ENCODE measurements around the gene MUS81. TPM values are rescaled to one million over a fixed set of nuclear protein-coding genes. Genes with fewer than 3 reads are reported as not detected.
A peak's percentile ranks its signal among the peaks of the same experiment; 100 is the strongest.

The MUS81 gene
- total and polyA plus RNA-seq, 2 of the 13 experiments (the other 11 are each of a cell fraction or from before 2014, with no cell fraction given), result 25.6 to 30.2 TPM

DNA sequence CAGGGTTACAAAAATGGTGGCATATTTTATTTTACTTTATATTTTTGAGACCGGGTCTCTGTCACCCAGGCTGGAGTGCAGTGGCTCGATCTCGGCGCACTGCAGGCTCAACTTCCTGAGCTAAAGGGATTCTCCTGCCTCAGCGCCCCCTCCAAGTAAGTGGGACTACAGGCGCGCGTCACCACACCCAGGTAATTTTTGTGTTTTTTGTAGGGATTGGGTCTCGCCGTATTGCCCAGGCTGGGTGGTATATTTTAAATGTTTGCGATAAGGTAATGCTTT lies 40.6 kb downstream of the MUS81 start:
- H3K4me1 ChIP-seq (ENCODE audit: insufficient read depth, low read length), result peaks cover 55% of the 10 kb centered on the region
- no peaks in the 10 kb centered on the region; a peak in 1 of 5 replicates for H3K27me3 ChIP-seq (ENCODE audit: control insufficient read depth in 1 of 2, insufficient read depth in 2 of 2, low read length in 2 of 2)
- H3K4me3 ChIP-seq (replicated peaks in 1 of 3; ENCODE audit: insufficient read depth in 1 of 3, low read depth in 2 of 3, low read length in 3 of 3), result no peak overlapping the region; a peak in 1 of 6 replicates
- no peak overlapping the region for H3K27ac ChIP-seq (ENCODE audit: extremely low read length, insufficient read depth, low read length)
- no peak overlapping the region for H3K9ac ChIP-seq (ENCODE audit: insufficient read depth, low read depth, low read length)
- FAIRE-seq (no peak), DNase-seq (ENCODE audit: low spot score) (no peak), ATAC-seq (no peak)
- in situ Hi-C loops (cut with HindIII; ENCODE audit: extremely low pct_ligation_motif_present, low pct_unique_long_range_greater_than_20kb) (no loop called here), intact Hi-C loops (cut with micrococcal nuclease; ENCODE audit: unreplicated experiment) (no loop called here)
- no peak overlapping the region for H2AFZ ChIP-seq (ENCODE audit: low read length)
- H3K4me2 ChIP-seq (ENCODE audit: low read depth, low read length), result peak overlapping the region; percentile 93
- peaks cover 6 to 12% of the 10 kb centered on the region in 2 experiments; a peak in 4 of 5 replicates for H3K36me3 ChIP-seq (replicated peaks in 1 of 2; ENCODE audit: control insufficient read depth in 1 of 2, insufficient read depth in 2 of 2, low read length in 2 of 2)
- no peaks in the 10 kb centered on the region for H4K20me1 ChIP-seq (ENCODE audit: insufficient read depth, low read length)
- WGBS (ENCODE audit: low lambda C conversion rate), result 77% methylated on average over 11 of the region's 11 CpGs
- TSS peak; percentile 71 for BruUV-seq (replicated peaks)
- no peaks in the 10 kb centered on the region for H3K9me3 ChIP-seq (ENCODE audit: low read length)
- ChIA-PET CTCF (ENCODE audit: low intra/inter-chr PET ratio, low total read pairs) (interaction anchor here (1.6 kb wide), 1 partner anchor 16 kb away, joined by 3 read pairs; no protein-coding TSS in a partner anchor), POLR2A (interaction anchor here (1.0 to 6.2 kb wide), 7 partner anchors 8 to 46 kb away, joined by 3 to 95 read pairs (median 6); partner anchors contain the start of genes C11orf68, CCDC85B, CFL1 and FIBP)
- TF ChIP-seq, protein P1, sequence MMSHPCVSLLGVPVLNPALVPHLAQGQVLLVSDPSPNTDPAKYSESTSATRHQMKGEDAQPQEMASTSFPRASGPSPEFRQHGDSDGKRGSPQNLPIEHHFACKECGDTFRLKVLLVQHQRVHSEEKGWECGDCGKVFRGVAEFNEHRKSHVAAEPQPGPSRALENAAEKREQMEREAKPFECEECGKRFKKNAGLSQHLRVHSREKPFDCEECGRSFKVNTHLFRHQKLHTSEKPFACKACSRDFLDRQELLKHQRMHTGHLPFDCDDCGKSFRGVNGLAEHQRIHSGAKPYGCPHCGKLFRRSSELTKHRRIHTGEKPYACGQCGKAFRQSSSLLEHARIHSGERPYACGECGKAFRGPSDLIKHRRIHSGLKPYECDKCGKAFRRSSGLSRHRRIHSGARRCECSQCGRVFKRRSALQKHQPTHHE (CRISPR knock-in tag; IDR thresholded peaks at IDR 0.05; ENCODE audit: borderline replicate concordance), result no peak
- 0 out of 2 replicates have a peak, but pooled peaks have one; percentile 3 for TF ChIP-seq SRY (CRISPR knock-in tag; IDR thresholded peaks at IDR 0.05)
- peaks cover 28% of the 10 kb centered on the region for H3K79me2 ChIP-seq (ENCODE audit: insufficient read depth, low read length)

DNA sequence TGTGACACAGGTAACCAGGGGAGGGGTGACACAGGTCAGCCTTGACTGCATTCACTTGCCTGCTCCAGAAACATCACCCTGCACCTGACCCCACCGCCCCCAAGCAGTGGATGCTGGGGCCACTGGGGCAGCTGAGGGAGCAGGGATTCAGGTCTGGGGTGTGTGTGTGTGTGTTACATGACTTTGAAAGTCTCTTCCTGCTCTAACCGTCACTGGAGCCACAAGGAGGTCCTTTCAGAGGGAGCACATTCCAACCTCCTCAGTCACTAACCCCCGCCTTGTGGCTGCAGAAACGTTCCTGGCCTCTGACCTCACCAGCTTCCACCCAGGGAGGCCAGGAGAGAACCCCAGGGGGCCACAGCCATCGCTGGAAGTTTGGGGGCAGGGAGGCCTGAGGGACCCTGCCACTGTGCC lies 42.8 kb downstream of the MUS81 start:
- CTCF ChIA-PET (ENCODE audit: low intra/inter-chr PET ratio, low total read pairs), result interaction anchor here (1.1 kb wide), 1 partner anchor 86 kb away, joined by 3 read pairs; no protein-coding TSS in a partner anchor
- Histone ChIP-seq H3K4me2 (ENCODE audit: low read depth, low read length) (peak overlapping the region; percentile 65), H3K4me3 (replicated peaks in 1 of 3; ENCODE audit: insufficient read depth in 1 of 3, low read depth in 2 of 3, low read length in 3 of 3) (peak overlapping the region in 1 of 3 experiments; percentile 27; a peak in 1 of 6 replicates), H3K9ac (ENCODE audit: insufficient read depth, low read depth, low read length) (no peak overlapping the region), H3K79me2 (ENCODE audit: insufficient read depth, low read length) (peaks cover 8% of the 10 kb centered on the region), H3K36me3 (replicated peaks in 1 of 2; ENCODE audit: control insufficient read depth in 1 of 2, insufficient read depth in 2 of 2, low read length in 2 of 2) (no peaks in the 10 kb centered on the region), H3K9me3 (ENCODE audit: low read length) (no peaks in the 10 kb centered on the region), H4K20me1 (ENCODE audit: insufficient read depth, low read length) (no peaks in the 10 kb centered on the region), H3K4me1 (ENCODE audit: insufficient read depth, low read length) (peaks cover 46% of the 10 kb centered on the region), H3K27me3 (ENCODE audit: control insufficient read depth in 1 of 2, insufficient read depth in 2 of 2, low read length in 2 of 2) (no peaks in the 10 kb centered on the region; a peak in 1 of 5 replicates), H3K27ac (ENCODE audit: extremely low read length, insufficient read depth, low read length) (no peak overlapping the region), H2AFZ (ENCODE audit: low read length) (no peak overlapping the region)
- in situ Hi-C loops (cut with HindIII; ENCODE audit: extremely low pct_ligation_motif_present, low pct_unique_long_range_greater_than_20kb) (no loop called here), intact Hi-C loops (cut with micrococcal nuclease; ENCODE audit: unreplicated experiment) (no loop called here)
- no TSS peak for BruUV-seq (replicated peaks)
- FAIRE-seq, result no peak
- POLR2A ChIA-PET, result interaction anchor here (1.3 to 6.2 kb wide), 2 partner anchors 12 kb away, joined by 12 to 95 read pairs; partner anchors contain the start of genes CCDC85B and FIBP
- peak; percentile 79 for DNase-seq (ENCODE audit: low spot score)
- WGBS (ENCODE audit: low lambda C conversion rate), result 6% methylated on average over 3 of the region's 5 CpGs
- ATAC-seq, result peak; percentile 40
- TF ChIP-seq, protein P2, sequence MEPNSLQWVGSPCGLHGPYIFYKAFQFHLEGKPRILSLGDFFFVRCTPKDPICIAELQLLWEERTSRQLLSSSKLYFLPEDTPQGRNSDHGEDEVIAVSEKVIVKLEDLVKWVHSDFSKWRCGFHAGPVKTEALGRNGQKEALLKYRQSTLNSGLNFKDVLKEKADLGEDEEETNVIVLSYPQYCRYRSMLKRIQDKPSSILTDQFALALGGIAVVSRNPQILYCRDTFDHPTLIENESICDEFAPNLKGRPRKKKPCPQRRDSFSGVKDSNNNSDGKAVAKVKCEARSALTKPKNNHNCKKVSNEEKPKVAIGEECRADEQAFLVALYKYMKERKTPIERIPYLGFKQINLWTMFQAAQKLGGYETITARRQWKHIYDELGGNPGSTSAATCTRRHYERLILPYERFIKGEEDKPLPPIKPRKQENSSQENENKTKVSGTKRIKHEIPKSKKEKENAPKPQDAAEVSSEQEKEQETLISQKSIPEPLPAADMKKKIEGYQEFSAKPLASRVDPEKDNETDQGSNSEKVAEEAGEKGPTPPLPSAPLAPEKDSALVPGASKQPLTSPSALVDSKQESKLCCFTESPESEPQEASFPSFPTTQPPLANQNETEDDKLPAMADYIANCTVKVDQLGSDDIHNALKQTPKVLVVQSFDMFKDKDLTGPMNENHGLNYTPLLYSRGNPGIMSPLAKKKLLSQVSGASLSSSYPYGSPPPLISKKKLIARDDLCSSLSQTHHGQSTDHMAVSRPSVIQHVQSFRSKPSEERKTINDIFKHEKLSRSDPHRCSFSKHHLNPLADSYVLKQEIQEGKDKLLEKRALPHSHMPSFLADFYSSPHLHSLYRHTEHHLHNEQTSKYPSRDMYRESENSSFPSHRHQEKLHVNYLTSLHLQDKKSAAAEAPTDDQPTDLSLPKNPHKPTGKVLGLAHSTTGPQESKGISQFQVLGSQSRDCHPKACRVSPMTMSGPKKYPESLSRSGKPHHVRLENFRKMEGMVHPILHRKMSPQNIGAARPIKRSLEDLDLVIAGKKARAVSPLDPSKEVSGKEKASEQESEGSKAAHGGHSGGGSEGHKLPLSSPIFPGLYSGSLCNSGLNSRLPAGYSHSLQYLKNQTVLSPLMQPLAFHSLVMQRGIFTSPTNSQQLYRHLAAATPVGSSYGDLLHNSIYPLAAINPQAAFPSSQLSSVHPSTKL (CRISPR knock-in tag; IDR thresholded peaks at IDR 0.05), result no peak
- peak; percentile 73 for TF ChIP-seq FOSL2 (CRISPR knock-in tag; IDR thresholded peaks at IDR 0.05)
- TF ChIP-seq, protein P3, sequence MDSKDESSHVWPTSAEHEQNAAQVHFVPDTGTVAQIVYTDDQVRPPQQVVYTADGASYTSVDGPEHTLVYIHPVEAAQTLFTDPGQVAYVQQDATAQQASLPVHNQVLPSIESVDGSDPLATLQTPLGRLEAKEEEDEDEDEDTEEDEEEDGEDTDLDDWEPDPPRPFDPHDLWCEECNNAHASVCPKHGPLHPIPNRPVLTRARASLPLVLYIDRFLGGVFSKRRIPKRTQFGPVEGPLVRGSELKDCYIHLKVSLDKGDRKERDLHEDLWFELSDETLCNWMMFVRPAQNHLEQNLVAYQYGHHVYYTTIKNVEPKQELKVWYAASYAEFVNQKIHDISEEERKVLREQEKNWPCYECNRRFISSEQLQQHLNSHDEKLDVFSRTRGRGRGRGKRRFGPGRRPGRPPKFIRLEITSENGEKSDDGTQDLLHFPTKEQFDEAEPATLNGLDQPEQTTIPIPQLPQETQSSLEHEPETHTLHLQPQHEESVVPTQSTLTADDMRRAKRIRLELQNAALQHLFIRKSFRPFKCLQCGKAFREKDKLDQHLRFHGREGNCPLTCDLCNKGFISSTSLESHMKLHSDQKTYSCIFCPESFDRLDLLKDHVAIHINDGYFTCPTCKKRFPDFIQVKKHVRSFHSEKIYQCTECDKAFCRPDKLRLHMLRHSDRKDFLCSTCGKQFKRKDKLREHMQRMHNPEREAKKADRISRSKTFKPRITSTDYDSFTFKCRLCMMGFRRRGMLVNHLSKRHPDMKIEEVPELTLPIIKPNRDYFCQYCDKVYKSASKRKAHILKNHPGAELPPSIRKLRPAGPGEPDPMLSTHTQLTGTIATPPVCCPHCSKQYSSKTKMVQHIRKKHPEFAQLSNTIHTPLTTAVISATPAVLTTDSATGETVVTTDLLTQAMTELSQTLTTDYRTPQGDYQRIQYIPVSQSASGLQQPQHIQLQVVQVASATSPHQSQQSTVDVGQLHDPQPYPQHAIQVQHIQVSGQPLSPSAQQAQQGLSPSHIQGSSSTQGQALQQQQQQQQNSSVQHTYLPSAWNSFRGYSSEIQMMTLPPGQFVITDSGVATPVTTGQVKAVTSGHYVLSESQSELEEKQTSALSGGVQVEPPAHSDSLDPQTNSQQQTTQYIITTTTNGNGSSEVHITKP (CRISPR knock-in tag; IDR thresholded peaks at IDR 0.05; ENCODE audit: low read depth), result 0 out of 2 replicates have a peak, but pooled peaks have one; percentile 45
- TF ChIP-seq SAP130 (CRISPR knock-in tag; IDR thresholded peaks at IDR 0.05; ENCODE audit: low read depth), result peak; percentile 52; the same call in 1 of the 2 replicates
- no peak for TF ChIP-seq PTBP1 (IDR thresholded peaks at IDR 0.05; ENCODE audit: low read depth, low read length, poor library complexity, severe bottlenecking)
- 0 out of 2 replicates have a peak, but pooled peaks have one; percentile 11 for TF ChIP-seq GABPB1 (CRISPR knock-in tag; IDR thresholded peaks at IDR 0.05)

Measured in HepG2 (cell line).